Retina (tissue), 1 donor: Measurements from ENCODE around the gene PRLR.

ENCODE experiments used
- DNase-seq: peaks from one replicate; pipeline ENCODE4 v3.0.0-alpha.2; 2016

Gene PRLR

GRCh38 chr5:35026941-35027340 lies 203.3 kb downstream of the PRLR start:
- no peak for DNase-seq

GRCh38 chr5:35026280-35026840 lies 203.9 kb downstream of the PRLR start:
- DNase-seq, result no peak

- no peak for DNase-seq
These were observed 205.3 kb downstream of the PRLR start for GRCh38 chr5:35024911-35025510.

GRCh38 chr5:35023391-35024178 lies 206.7 kb downstream of the PRLR start:
- no peak for DNase-seq

- DNase-seq, result no peak
These were observed 213.9 kb downstream of the PRLR start for GRCh38 chr5:35016174-35017051.

- DNase-seq, result no peak
These were observed 215.2 kb downstream of the PRLR start for GRCh38 chr5:35015063-35015462.

GRCh38 chr5:35012796-35013195 lies 217.5 kb downstream of the PRLR start:
- DNase-seq, result no peak

GRCh38 chr5:35012365-35012764 lies 217.9 kb downstream of the PRLR start:
- DNase-seq, result no peak

GRCh38 chr5:35010676-35011075 lies 219.6 kb downstream of the PRLR start:
- no peak for DNase-seq

GRCh38 chr5:35009657-35010056 lies 220.6 kb downstream of the PRLR start:
- DNase-seq, result no peak

GRCh38 chr5:35009019-35009418 lies 221.3 kb downstream of the PRLR start:
- DNase-seq, result no peak

- no peak for DNase-seq
These were observed 225.5 kb downstream of the PRLR start for GRCh38 chr5:35004771-35005170.

- no peak for DNase-seq
These were observed 226.1 kb downstream of the PRLR start for GRCh38 chr5:35004200-35004599.

GRCh38 chr5:35003018-35003957 lies 227.0 kb downstream of the PRLR start:
- peak; percentile 86 for DNase-seq

- DNase-seq, result no peak
These were observed 227.8 kb downstream of the PRLR start for GRCh38 chr5:35002459-35002858.

GRCh38 chr5:35001842-35002241 lies 228.4 kb downstream of the PRLR start:
- no peak for DNase-seq
